ENCODE results near the gene HOMER2.

Gene HOMER2

DNA sequence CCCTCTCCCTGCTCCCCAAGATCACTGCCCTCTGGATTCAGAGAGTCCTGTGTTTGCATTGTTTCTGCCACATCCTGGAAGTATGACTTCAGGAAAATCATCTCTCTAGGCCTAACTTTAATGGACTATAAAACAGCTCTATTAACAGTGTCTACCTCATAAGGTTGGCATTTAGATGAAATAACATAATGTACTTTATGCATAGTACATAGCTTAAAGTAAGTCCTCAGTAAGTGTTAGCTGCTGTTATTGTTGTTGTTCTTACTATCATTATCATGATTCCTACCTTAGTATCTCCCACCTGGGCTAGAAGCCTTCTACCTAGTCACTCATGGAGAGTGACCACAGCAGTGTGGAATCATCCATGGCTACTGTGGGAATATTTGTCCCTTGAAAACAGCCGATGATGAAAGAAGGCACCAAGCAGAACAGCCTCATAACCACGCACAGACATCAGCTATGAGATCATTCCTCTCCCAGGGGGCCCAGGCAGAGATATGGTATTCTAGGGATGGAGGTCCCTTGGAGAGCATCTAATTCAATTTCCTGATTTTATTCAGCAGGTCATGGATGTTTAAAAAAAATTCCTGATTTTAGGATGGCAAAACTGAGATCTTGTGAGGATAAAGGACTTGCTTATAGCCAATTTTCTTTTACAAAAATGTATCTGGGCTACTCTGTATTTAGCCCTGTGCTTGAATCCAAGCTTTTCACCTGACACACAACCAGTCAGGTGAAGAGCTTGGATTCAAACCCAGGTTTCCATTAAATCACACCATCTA, 148.5 kb downstream of the HOMER2 start:
- Histone ChIP-seq H3K27me3 (ENCODE audit: insufficient read depth, low read length, poor library complexity, severe bottlenecking) (no peaks in the 10 kb centered on the region), H3K9ac (ENCODE audit: low read depth, low read length, poor library complexity, severe bottlenecking) (no peak overlapping the region), H3K9me2 (replicated peaks; ENCODE audit: low read depth, low read length) (no peaks in the 10 kb centered on the region), H3K36me3 (ENCODE audit: insufficient read depth, low read length) (no peaks in the 10 kb centered on the region), H3K4me3 (ENCODE audit: low read length, poor library complexity, severe bottlenecking) (no peak overlapping the region), H3K4me1 (ENCODE audit: insufficient read depth, low read length, poor library complexity, severe bottlenecking) (peaks cover 3% of the 10 kb centered on the region), H3K4me2 (ENCODE audit: low read depth, low read length, poor library complexity, severe bottlenecking) (no peak overlapping the region), H4K20me1 (ENCODE audit: insufficient read depth, low read length, poor library complexity, severe bottlenecking) (no peaks in the 10 kb centered on the region), H3F3A (ENCODE audit: low read depth) (no peaks in the 10 kb centered on the region), H3K79me2 (ENCODE audit: insufficient read depth, low read length) (no peaks in the 10 kb centered on the region), H3K9me3 (ENCODE audit: insufficient read depth, low read depth, low read length) (no peaks in the 10 kb centered on the region), H2AFZ (ENCODE audit: low read length) (no peak overlapping the region)
- no peak for TF ChIP-seq EZH2phosphoT487 (IDR thresholded peaks at IDR 0.05; ENCODE audit: borderline replicate concordance)
- TF ChIP-seq CTCF (conservative IDR thresholded peaks at IDR 0.05; ENCODE audit: low read length), result no peak

DNA sequence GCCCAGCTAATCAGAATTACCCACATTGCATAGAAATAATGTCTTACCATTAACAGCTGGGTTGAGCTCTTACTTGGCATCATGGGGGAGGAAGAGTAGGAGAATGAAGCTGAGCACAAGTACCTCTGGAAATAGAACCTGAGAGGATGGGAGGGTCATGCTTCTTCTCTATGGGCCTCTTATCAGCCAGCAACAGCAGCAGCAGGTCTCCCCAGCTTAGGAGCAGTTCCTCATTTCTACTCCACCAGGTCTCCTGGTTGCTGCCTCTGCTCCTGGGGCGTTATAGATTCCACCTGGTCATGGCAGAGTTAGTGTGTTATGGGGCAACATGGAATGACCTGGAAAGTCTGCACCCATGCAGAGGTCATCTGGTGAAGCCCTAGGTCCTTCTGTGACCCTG, 150.0 kb downstream of the HOMER2 start:
- TF ChIP-seq EZH2phosphoT487 (IDR thresholded peaks at IDR 0.05; ENCODE audit: borderline replicate concordance) (no peak), CTCF (conservative IDR thresholded peaks at IDR 0.05; ENCODE audit: low read length) (no peak)
- Histone ChIP-seq H2AFZ (ENCODE audit: low read length) (no peak overlapping the region), H3K4me2 (ENCODE audit: low read depth, low read length, poor library complexity, severe bottlenecking) (no peak overlapping the region), H3K36me3 (ENCODE audit: insufficient read depth, low read length) (no peaks in the 10 kb centered on the region), H3K9ac (ENCODE audit: low read depth, low read length, poor library complexity, severe bottlenecking) (no peak overlapping the region), H3K27me3 (ENCODE audit: insufficient read depth, low read length, poor library complexity, severe bottlenecking) (no peaks in the 10 kb centered on the region), H3K9me3 (ENCODE audit: insufficient read depth, low read depth, low read length) (no peaks in the 10 kb centered on the region), H4K20me1 (ENCODE audit: insufficient read depth, low read length, poor library complexity, severe bottlenecking) (no peaks in the 10 kb centered on the region), H3K79me2 (ENCODE audit: insufficient read depth, low read length) (no peaks in the 10 kb centered on the region), H3K9me2 (replicated peaks; ENCODE audit: low read depth, low read length) (no peaks in the 10 kb centered on the region), H3K4me3 (ENCODE audit: low read length, poor library complexity, severe bottlenecking) (no peak overlapping the region), H3F3A (ENCODE audit: low read depth) (no peaks in the 10 kb centered on the region), H3K4me1 (ENCODE audit: insufficient read depth, low read length, poor library complexity, severe bottlenecking) (no peaks in the 10 kb centered on the region)

- Histone ChIP-seq H3K79me2 (ENCODE audit: insufficient read depth, low read length) (no peaks in the 10 kb centered on the region), H3K9ac (ENCODE audit: low read depth, low read length, poor library complexity, severe bottlenecking) (no peak overlapping the region), H3K9me3 (ENCODE audit: insufficient read depth, low read depth, low read length) (no peaks in the 10 kb centered on the region), H3K27me3 (ENCODE audit: insufficient read depth, low read length, poor library complexity, severe bottlenecking) (no peaks in the 10 kb centered on the region), H3K4me1 (ENCODE audit: insufficient read depth, low read length, poor library complexity, severe bottlenecking) (no peaks in the 10 kb centered on the region), H3K4me3 (ENCODE audit: low read length, poor library complexity, severe bottlenecking) (no peak overlapping the region), H4K20me1 (ENCODE audit: insufficient read depth, low read length, poor library complexity, severe bottlenecking) (no peaks in the 10 kb centered on the region), H2AFZ (ENCODE audit: low read length) (no peak overlapping the region), H3K9me2 (replicated peaks; ENCODE audit: low read depth, low read length) (no peaks in the 10 kb centered on the region), H3K4me2 (ENCODE audit: low read depth, low read length, poor library complexity, severe bottlenecking) (no peak overlapping the region), H3K36me3 (ENCODE audit: insufficient read depth, low read length) (no peaks in the 10 kb centered on the region), H3F3A (ENCODE audit: low read depth) (no peaks in the 10 kb centered on the region)
- no peak for TF ChIP-seq CTCF (conservative IDR thresholded peaks at IDR 0.05; ENCODE audit: low read length)
These were observed 153.2 kb downstream of the HOMER2 start for GRCh38 chr15:82799183-82799841.

Measured in Loucy (cell line).